Endodermal cell (in vitro differentiated cells): ENCODE data around the gene EVA1B. TPM values are rescaled to one million over a fixed set of nuclear protein-coding genes. Genes with fewer than 3 reads are reported as not detected.

Experiments
- DNase-seq: peaks from one replicate; pipeline ENCODE4 v3.0.0-alpha.2; 2017
- H3K27ac ChIP-seq: 2 replicates; pipeline ENCODE4 v1.5.1; 2013; ENCODE audit warnings: mild to moderate bottlenecking, low read depth, low read length, moderate library complexity
- H3K27me3 ChIP-seq: 2 replicates; pipeline ENCODE4 v1.6.1; 2013; ENCODE audit warnings: mild to moderate bottlenecking, low read length, moderate library complexity; ENCODE audit not compliant: insufficient read depth, control insufficient read depth, poor library complexity, severe bottlenecking
- H3K36me3 ChIP-seq: 2 replicates; pipeline ENCODE4 v1.7.0; 2013; ENCODE audit warnings: mild to moderate bottlenecking, low read length, moderate library complexity; ENCODE audit not compliant: control insufficient read depth, insufficient read depth
- H3K4me1 ChIP-seq: one replicate; pipeline ENCODE4 v1.7.0; 2013; ENCODE audit warnings: low read length; ENCODE audit not compliant: control insufficient read depth, insufficient read depth
- H3K4me3 ChIP-seq: 2 replicates; pipeline ENCODE4 v1.5.1; 2013; ENCODE audit warnings: mild to moderate bottlenecking, low read length, moderate library complexity
- H3K9ac ChIP-seq: 2 replicates; pipeline ENCODE4 v1.6.1; 2013; ENCODE audit warnings: mild to moderate bottlenecking, low read length, moderate library complexity; ENCODE audit not compliant: poor library complexity, severe bottlenecking; ENCODE audit errors: extremely low read depth
- H3K9me3 ChIP-seq: 2 replicates; pipeline ENCODE4 v1.6.1; 2013; ENCODE audit warnings: mild to moderate bottlenecking, low read length, moderate library complexity; ENCODE audit not compliant: control insufficient read depth
- H3K27ac Mint-ChIP-seq: 2 replicates; pipeline ENCODE4 v1.8.0; 2020; ENCODE audit warnings: mixed read lengths
- H3K27me3 Mint-ChIP-seq: 2 replicates; pipeline ENCODE4 v1.8.0; 2021; ENCODE audit warnings: mild to moderate bottlenecking, mixed read lengths; ENCODE audit not compliant: insufficient read depth
- H3K36me3 Mint-ChIP-seq: 2 replicates; pipeline ENCODE4 v1.8.0; 2020; ENCODE audit warnings: low read depth, mixed read lengths
- H3K4me1 Mint-ChIP-seq: 2 replicates; pipeline ENCODE4 v1.8.0; 2020; ENCODE audit warnings: mixed read lengths
- H3K4me3 Mint-ChIP-seq: 2 replicates; pipeline ENCODE4 v1.8.0; 2020; ENCODE audit warnings: mild to moderate bottlenecking, moderate library complexity, mixed read lengths
- H3K9me3 Mint-ChIP-seq: 2 replicates; pipeline ENCODE4 v1.8.0; 2020; ENCODE audit warnings: mild to moderate bottlenecking, mixed read lengths
- WGBS, 2 experiments: methylation state at CpG; one replicate each; pipeline versions ENCODE4 v1.1.5 to v1.1.7; 2013; ENCODE audit warnings: missing lambda C conversion rate in 2 of 2, mixed read lengths in 1 of 2; ENCODE audit not compliant: insufficient coverage in 1 of 2, insufficient read length in 1 of 2; 5-methylcytosine and 5-hydroxymethylcytosine counted together
- total RNA-seq, 2 donors: library from RNA; stranded (reverse); fragmentation: NEBNext Ultra II Directional in 1 of 2; extraction: Animal tissue kit (Norgen Biotek cat#: 25700) in 1 of 2; gene quantifications; 2 replicates in 1 of 2; 3 replicates in 1 of 2; pipeline ENCODE4 v1.2.1, GENCODE V29; 2021
- TF ChIP-seq, protein P1 (sequence below): fragments of 200-600 bp; sonication (generic); conservative IDR thresholded peaks from 2 replicates; pipeline ENCODE4 v1.5.0; 2021; ENCODE audit warnings: antibody characterized with exemption, mild to moderate bottlenecking

Gene EVA1B
- total RNA-seq, 2 donors from 2014 or later, result 14.1 to 16.3 TPM

DNA sequence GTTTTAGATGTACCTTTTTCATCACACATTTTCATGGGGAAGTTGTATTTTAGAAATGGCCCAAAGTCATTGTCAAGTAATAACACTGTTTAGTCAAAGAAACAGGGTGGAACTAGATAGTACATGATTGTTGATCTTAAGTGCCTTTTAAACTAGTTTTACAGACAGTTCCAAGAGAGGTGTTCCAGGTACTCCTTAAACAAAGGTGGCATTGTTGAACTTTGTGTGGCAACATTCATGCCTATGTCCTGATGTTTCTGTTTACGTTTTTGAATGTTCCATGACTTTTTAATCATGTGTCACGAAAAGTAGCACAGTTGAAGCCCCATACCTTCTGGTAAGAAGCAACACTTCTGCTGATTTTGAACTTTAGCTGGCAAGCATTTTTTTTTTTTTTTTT, 26.4 kb downstream of the EVA1B start:
- no peaks in the 10 kb centered on the region for H3K9me3 Mint-ChIP-seq
- no peaks in the 10 kb centered on the region for H3K27me3 Mint-ChIP-seq
- no peak overlapping the region for H3K4me3 ChIP-seq
- H3K27me3 ChIP-seq, result no peaks in the 10 kb centered on the region
- H3K4me3 Mint-ChIP-seq, result no peak overlapping the region
- H3K4me1 ChIP-seq, result peaks cover 13% of the 10 kb centered on the region
- peaks cover 10% of the 10 kb centered on the region for H3K4me1 Mint-ChIP-seq
- no peaks in the 10 kb centered on the region for H3K9me3 ChIP-seq
- no peak overlapping the region for H3K27ac Mint-ChIP-seq
- TF ChIP-seq, protein P1, sequence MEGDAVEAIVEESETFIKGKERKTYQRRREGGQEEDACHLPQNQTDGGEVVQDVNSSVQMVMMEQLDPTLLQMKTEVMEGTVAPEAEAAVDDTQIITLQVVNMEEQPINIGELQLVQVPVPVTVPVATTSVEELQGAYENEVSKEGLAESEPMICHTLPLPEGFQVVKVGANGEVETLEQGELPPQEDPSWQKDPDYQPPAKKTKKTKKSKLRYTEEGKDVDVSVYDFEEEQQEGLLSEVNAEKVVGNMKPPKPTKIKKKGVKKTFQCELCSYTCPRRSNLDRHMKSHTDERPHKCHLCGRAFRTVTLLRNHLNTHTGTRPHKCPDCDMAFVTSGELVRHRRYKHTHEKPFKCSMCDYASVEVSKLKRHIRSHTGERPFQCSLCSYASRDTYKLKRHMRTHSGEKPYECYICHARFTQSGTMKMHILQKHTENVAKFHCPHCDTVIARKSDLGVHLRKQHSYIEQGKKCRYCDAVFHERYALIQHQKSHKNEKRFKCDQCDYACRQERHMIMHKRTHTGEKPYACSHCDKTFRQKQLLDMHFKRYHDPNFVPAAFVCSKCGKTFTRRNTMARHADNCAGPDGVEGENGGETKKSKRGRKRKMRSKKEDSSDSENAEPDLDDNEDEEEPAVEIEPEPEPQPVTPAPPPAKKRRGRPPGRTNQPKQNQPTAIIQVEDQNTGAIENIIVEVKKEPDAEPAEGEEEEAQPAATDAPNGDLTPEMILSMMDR, result no peak
- H3K36me3 ChIP-seq, result peaks cover 88% of the 10 kb centered on the region
- WGBS, 2 experiments, result 87 to 91% methylated on average over 2 of the region's 2 CpGs
- no peak overlapping the region for H3K27ac ChIP-seq
- peaks cover 85% of the 10 kb centered on the region for H3K36me3 Mint-ChIP-seq
- H3K9ac ChIP-seq, result no peak overlapping the region
- no peak for DNase-seq

DNA sequence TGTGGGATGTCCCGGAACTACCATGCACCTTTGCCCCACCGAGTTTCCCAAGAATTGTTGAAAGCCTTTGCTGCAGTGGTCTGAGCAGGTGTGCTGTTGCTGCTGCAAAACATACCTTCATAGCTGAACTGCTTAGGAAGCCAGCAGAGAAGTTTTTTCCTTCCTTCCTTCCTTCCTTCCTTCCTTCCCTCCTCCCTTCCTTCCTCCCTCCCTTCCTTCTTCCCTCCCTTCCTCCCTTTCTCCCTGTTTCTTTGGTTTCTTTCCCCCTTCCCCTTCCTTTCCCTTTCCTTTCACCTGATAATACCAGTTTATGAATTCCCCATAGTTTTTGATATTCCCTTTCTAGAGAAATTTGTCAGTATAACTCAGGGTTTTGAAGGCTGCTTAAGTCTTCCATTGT, 28.1 kb downstream of the EVA1B start:
- Mint-ChIP-seq H3K9me3 (no peaks in the 10 kb centered on the region), H3K4me1 (no peaks in the 10 kb centered on the region), H3K27ac (peak overlapping the region; percentile 66), H3K4me3 (no peak overlapping the region), H3K27me3 (no peaks in the 10 kb centered on the region), H3K36me3 (peaks cover 84% of the 10 kb centered on the region)
- Histone ChIP-seq H3K9ac (no peak overlapping the region), H3K4me3 (no peak overlapping the region), H3K27ac (no peak overlapping the region), H3K36me3 (peaks cover 88% of the 10 kb centered on the region), H3K4me1 (no peaks in the 10 kb centered on the region), H3K9me3 (no peaks in the 10 kb centered on the region), H3K27me3 (no peaks in the 10 kb centered on the region)
- TF ChIP-seq, protein P1, result no peak
- no peak for DNase-seq
- 94 to 97% methylated on average over 2 of the region's 2 CpGs for WGBS, 2 experiments

- no peaks in the 10 kb centered on the region for H3K9me3 Mint-ChIP-seq
- H3K27me3 Mint-ChIP-seq, result no peaks in the 10 kb centered on the region
- WGBS, 2 experiments, result 94 to 100% methylated on average over 3 to 5 of the region's 5 CpGs
- no peaks in the 10 kb centered on the region for H3K9me3 ChIP-seq
- peaks cover 2% of the 10 kb centered on the region for H3K4me1 ChIP-seq
- no peak overlapping the region for H3K4me3 Mint-ChIP-seq
- peaks cover 74% of the 10 kb centered on the region for H3K36me3 Mint-ChIP-seq
- TF ChIP-seq, protein P1, result no peak
- H3K36me3 ChIP-seq, result peaks cover 87% of the 10 kb centered on the region
- H3K27ac ChIP-seq, result no peak overlapping the region
- no peak overlapping the region for H3K4me3 ChIP-seq
- H3K9ac ChIP-seq, result no peak overlapping the region
- H3K4me1 Mint-ChIP-seq, result peaks cover 1% of the 10 kb centered on the region
- DNase-seq, result no peak
- no peaks in the 10 kb centered on the region for H3K27me3 ChIP-seq
- H3K27ac Mint-ChIP-seq, result no peak overlapping the region
Measured at GRCh38 chr1:36287595-36287994, 35.9 kb downstream of the EVA1B start.
